GM19397 (cell line): ENCODE data around the gene ITFG1.
A peak's percentile ranks its signal among the peaks of the same experiment; 100 is the strongest.
"Not testable (repeated sequence)": the region's sequence is repeated elsewhere in the genome, so short reads cannot be mapped to it uniquely, and the experiment has no call there.

Source experiments
- ATAC-seq: cut with Tn5 transposase; IDR thresholded peaks from one replicate; pipeline ENCODE4 v1.9.1; 2021; ENCODE audit warnings: mild to moderate bottlenecking, moderate library complexity; ENCODE audit not compliant: unreplicated experiment

ITFG1 gene

GRCh38 chr16:47162670-47163420 is 298.0 kb downstream of the ITFG1 start:
- ATAC-seq: no peak

- ATAC-seq: no peak
Measured at GRCh38 chr16:47161464-47161863, 299.4 kb downstream of the ITFG1 start.

GRCh38 chr16:47160422-47160821 is 300.4 kb downstream of the ITFG1 start:
- ATAC-seq: no peak

GRCh38 chr16:47158992-47159391 is 301.9 kb downstream of the ITFG1 start:
- no peak for ATAC-seq

GRCh38 chr16:47156680-47157215 is 304.1 kb downstream of the ITFG1 start:
- ATAC-seq: no peak

- not testable (repeated sequence) for ATAC-seq
Measured at GRCh38 chr16:47152501-47152900, 308.4 kb downstream of the ITFG1 start.

GRCh38 chr16:47150067-47150466 is 310.8 kb downstream of the ITFG1 start:
- no peak for ATAC-seq

- ATAC-seq: no peak
Measured at GRCh38 chr16:47144559-47144877, 316.3 kb downstream of the ITFG1 start.

GRCh38 chr16:47143677-47144558 is 316.9 kb downstream of the ITFG1 start, which contains the start of gene NETO2:
TSS of gene NETO2 (minus strand) at chr16:47143945. CDS start at chr16:47143612, 333 bp downstream.
- ATAC-seq: peak; percentile 60

- ATAC-seq: peak; percentile 77
Measured at GRCh38 chr16:47142821-47143676, 317.8 kb downstream of the ITFG1 start.

- ATAC-seq: no peak
Measured at GRCh38 chr16:47142486-47142820, 318.4 kb downstream of the ITFG1 start.

GRCh38 chr16:47141773-47142485 is 318.9 kb downstream of the ITFG1 start:
- ATAC-seq: peak; percentile 28

- ATAC-seq: no peak
Measured at GRCh38 chr16:47140686-47141085, 320.2 kb downstream of the ITFG1 start.

GRCh38 chr16:47139561-47140185 is 321.2 kb downstream of the ITFG1 start:
- ATAC-seq: no peak

GRCh38 chr16:47137925-47138324 is 322.9 kb downstream of the ITFG1 start:
- ATAC-seq: not testable (repeated sequence)

GRCh38 chr16:47136099-47136842 is 324.6 kb downstream of the ITFG1 start:
- ATAC-seq: no peak

GRCh38 chr16:47134550-47134949 is 326.3 kb downstream of the ITFG1 start:
- no peak for ATAC-seq

GRCh38 chr16:47132308-47132707 is 328.6 kb downstream of the ITFG1 start:
- ATAC-seq: no peak

GRCh38 chr16:47129755-47130435 is 331.0 kb downstream of the ITFG1 start:
- no peak for ATAC-seq
